Measurements from ENCODE around the gene ST8SIA5.

ST8SIA5 gene

GRCh38 chr18:46679846-46680598, 76.8 kb downstream of the ST8SIA5 start:
- Histone ChIP-seq H3K4me3 (no peak overlapping the region), H4K20me1 (no peaks in the 10 kb centered on the region), H3K9me3 (replicated peaks in 1 of 11) (peaks cover 0 to 10% (median 0%) of the 10 kb centered on the region in 11 experiments; a peak in 6 of 22 replicates), H3K27ac (peak overlapping the region in 9 of 11 experiments; percentile 21 to 73 (median 39); a peak in 12 of 22 replicates), H3K4me1 (peaks cover 49 to 73% (median 68%) of the 10 kb centered on the region in 10 experiments), H3K4me2 (peak overlapping the region; percentile 61 to 87 (median 81)), H3K36me3 (no peaks in the 10 kb centered on the region), H3K27me3 (no peaks in the 10 kb centered on the region), H3K9ac (peak overlapping the region in 2 of 11 experiments; percentile 33 to 56; a peak in 3 of 22 replicates)
- TF ChIP-seq Cebpa-rat (IDR thresholded peaks at IDR 0.05) = no peak

GRCh38 chr18:46678785-46679399, 78.0 kb downstream of the ST8SIA5 start:
- Histone ChIP-seq H4K20me1 (no peaks in the 10 kb centered on the region), H3K27ac (peak overlapping the region in 9 of 11 experiments; percentile 27 to 73 (median 39); a peak in 10 of 22 replicates), H3K4me3 (no peak overlapping the region), H3K36me3 (no peaks in the 10 kb centered on the region), H3K27me3 (no peaks in the 10 kb centered on the region), H3K9ac (no peak overlapping the region; a peak in 1 of 22 replicates), H3K4me2 (peak overlapping the region; percentile 61 to 87 (median 81)), H3K9me3 (replicated peaks in 1 of 11) (peaks cover 0 to 20% (median 3%) of the 10 kb centered on the region in 11 experiments; a peak in 6 of 22 replicates), H3K4me1 (peaks cover 49 to 84% (median 77%) of the 10 kb centered on the region in 10 experiments)
- TF ChIP-seq Cebpa-rat (IDR thresholded peaks at IDR 0.05) = no peak

- peak overlapping the region; percentile 61 to 87 (median 81); a peak in 19 of 22 replicates for H3K4me2 ChIP-seq
- TF ChIP-seq Cebpa-rat (IDR thresholded peaks at IDR 0.05) = no peak
- H3K9ac ChIP-seq = no peak overlapping the region
- no peaks in the 10 kb centered on the region for H4K20me1 ChIP-seq
- H3K27me3 ChIP-seq = no peaks in the 10 kb centered on the region
- H3K27ac ChIP-seq = peak overlapping the region in 2 of 11 experiments; percentile 22 to 72; a peak in 2 of 22 replicates
- no peak overlapping the region for H3K4me3 ChIP-seq
- H3K9me3 ChIP-seq (replicated peaks in 1 of 11) = peaks cover 0 to 20% (median 3%) of the 10 kb centered on the region in 11 experiments; a peak in 6 of 22 replicates
- H3K36me3 ChIP-seq = no peaks in the 10 kb centered on the region
- H3K4me1 ChIP-seq = peaks cover 50 to 91% (median 85%) of the 10 kb centered on the region in 10 experiments
Measured at GRCh38 chr18:46678041-46678440, 78.8 kb downstream of the ST8SIA5 start.

GRCh38 chr18:46677611-46678010, 79.2 kb downstream of the ST8SIA5 start:
- Histone ChIP-seq H3K9ac (no peak overlapping the region), H3K27me3 (no peaks in the 10 kb centered on the region), H3K4me1 (peaks cover 53 to 95% (median 88%) of the 10 kb centered on the region in 10 experiments), H3K27ac (peak overlapping the region in 1 of 11 experiments; percentile 63; a peak in 2 of 22 replicates), H3K4me3 (no peak overlapping the region), H3K4me2 (peak overlapping the region in 7 of 11 experiments; percentile 61 to 87 (median 67); a peak in 7 of 22 replicates), H3K9me3 (replicated peaks in 1 of 11) (peaks cover 0 to 20% (median 3%) of the 10 kb centered on the region in 11 experiments; a peak in 6 of 22 replicates), H3K36me3 (no peaks in the 10 kb centered on the region), H4K20me1 (no peaks in the 10 kb centered on the region)
- no peak for TF ChIP-seq Cebpa-rat (IDR thresholded peaks at IDR 0.05)

- H3K4me3 ChIP-seq = no peak overlapping the region
- peak overlapping the region; percentile 43 to 80 (median 66) for H3K4me2 ChIP-seq
- peaks cover 56 to 98% (median 93%) of the 10 kb centered on the region in 10 experiments for H3K4me1 ChIP-seq
- no peaks in the 10 kb centered on the region for H3K36me3 ChIP-seq
- H3K27ac ChIP-seq = peak overlapping the region in 6 of 11 experiments; percentile 11 to 63 (median 30); a peak in 9 of 22 replicates
- H3K9ac ChIP-seq = peak overlapping the region in 1 of 11 experiments; percentile 32; a peak in 3 of 22 replicates
- TF ChIP-seq Cebpa-rat (IDR thresholded peaks at IDR 0.05) = no peak
- no peaks in the 10 kb centered on the region for H3K27me3 ChIP-seq
- H4K20me1 ChIP-seq = no peaks in the 10 kb centered on the region
- H3K9me3 ChIP-seq (replicated peaks in 1 of 11) = peaks cover 0 to 20% (median 3%) of the 10 kb centered on the region in 11 experiments; a peak in 6 of 22 replicates
Measured at GRCh38 chr18:46676182-46676835, 80.5 kb downstream of the ST8SIA5 start.

- Histone ChIP-seq H3K36me3 (no peaks in the 10 kb centered on the region), H3K4me3 (no peak overlapping the region), H3K4me1 (peaks cover 44 to 86% (median 82%) of the 10 kb centered on the region in 10 experiments), H3K4me2 (peak overlapping the region in 9 of 11 experiments; percentile 4 to 80 (median 67); a peak in 17 of 22 replicates), H3K9ac (no peak overlapping the region), H3K9me3 (replicated peaks in 1 of 11) (peaks cover 0 to 20% (median 3%) of the 10 kb centered on the region in 11 experiments; a peak in 6 of 22 replicates), H3K27me3 (no peaks in the 10 kb centered on the region), H4K20me1 (no peaks in the 10 kb centered on the region), H3K27ac (peak overlapping the region in 2 of 11 experiments; percentile 39 to 54; a peak in 4 of 22 replicates)
- TF ChIP-seq Cebpa-rat (IDR thresholded peaks at IDR 0.05) = peak in 6 of 11 experiments; percentile 36 to 81 (median 72); a peak in 8 of 22 replicates
Measured at GRCh38 chr18:46675112-46675511, 81.7 kb downstream of the ST8SIA5 start.

- no peak overlapping the region for H3K4me3 ChIP-seq
- no peaks in the 10 kb centered on the region for H4K20me1 ChIP-seq
- H3K27me3 ChIP-seq = no peaks in the 10 kb centered on the region
- H3K9ac ChIP-seq = no peak overlapping the region
- H3K27ac ChIP-seq = peak overlapping the region in 2 of 11 experiments; percentile 2 to 13; a peak in 2 of 22 replicates
- H3K4me2 ChIP-seq = peak overlapping the region; percentile 30 to 80 (median 65)
- H3K9me3 ChIP-seq (replicated peaks in 1 of 11) = peaks cover 0 to 20% (median 3%) of the 10 kb centered on the region in 11 experiments; a peak in 6 of 22 replicates
- H3K36me3 ChIP-seq = no peaks in the 10 kb centered on the region
- peaks cover 22 to 67% (median 56%) of the 10 kb centered on the region in 10 experiments for H3K4me1 ChIP-seq
- TF ChIP-seq Cebpa-rat (IDR thresholded peaks at IDR 0.05) = no peak
Measured at GRCh38 chr18:46672062-46672970, 84.5 kb downstream of the ST8SIA5 start.

- H3K4me1 ChIP-seq = peaks cover 13 to 41% (median 28%) of the 10 kb centered on the region in 10 experiments; a peak in 19 of 20 replicates
- no peak overlapping the region; a peak in 1 of 22 replicates for H3K4me2 ChIP-seq
- H3K27me3 ChIP-seq = no peaks in the 10 kb centered on the region
- H3K9ac ChIP-seq = no peak overlapping the region
- no peak for TF ChIP-seq Cebpa-rat (IDR thresholded peaks at IDR 0.05)
- no peaks in the 10 kb centered on the region for H4K20me1 ChIP-seq
- peaks cover 0 to 4% (median 0%) of the 10 kb centered on the region in 11 experiments; a peak in 1 of 22 replicates for H3K9me3 ChIP-seq (replicated peaks in 1 of 11)
- H3K4me3 ChIP-seq = no peak overlapping the region
- H3K27ac ChIP-seq = no peak overlapping the region
- no peaks in the 10 kb centered on the region for H3K36me3 ChIP-seq
Measured at GRCh38 chr18:46668694-46669093, 88.2 kb downstream of the ST8SIA5 start.

All from BLaER1 treated with 17β-estradiol and CSF1 and Interleukin-3, amounts not matched to agents 10 nM and 100 nM (cell line).